ENCODE measurements around the gene LAMP2. TPM values are rescaled to one million over a fixed set of nuclear protein-coding genes. Genes with fewer than 3 reads are reported as not detected.
"Not testable (repeated sequence)": the region's sequence is repeated elsewhere in the genome, so short reads cannot be mapped to it uniquely, and the experiment has no call there.

Gene LAMP2
- total and polyA plus RNA-seq, 2 of the 8 experiments (the other 6 are each of a cell fraction or from before 2014, with no cell fraction given) = 21.2 to 29.9 TPM

- H3K4ac ChIP-seq (replicated peaks; ENCODE audit: insufficient read length, low read depth, low read length); H3K79me2 ChIP-seq (ENCODE audit: control insufficient read depth in 1 of 2, insufficient read depth in 2 of 2, low read length in 2 of 2); H2BK5ac ChIP-seq (ENCODE audit: low read depth, low read length); H4K91ac ChIP-seq (replicated peaks; ENCODE audit: insufficient read length, low read length); H3K27ac ChIP-seq (ENCODE audit: low read depth, low read length); H2BK12ac ChIP-seq (ENCODE audit: low read depth, low read length); H2AK5ac ChIP-seq (ENCODE audit: low read depth, low read length); FAIRE-seq; H3K36me3 ChIP-seq (ENCODE audit: control insufficient read depth in 2 of 4, insufficient read depth in 4 of 4, low read length in 3 of 4); H4K8ac ChIP-seq (ENCODE audit: extremely low read depth, insufficient read depth, low read length); H3K4me2 ChIP-seq (ENCODE audit: insufficient read depth in 1 of 2, low read depth in 2 of 2, low read length in 2 of 2); H3K4me1 ChIP-seq (replicated peaks in 1 of 4; ENCODE audit: control insufficient read depth in 3 of 4, insufficient read depth in 4 of 4, low read length in 3 of 4); H3K23ac ChIP-seq (ENCODE audit: insufficient read length); H3K18ac ChIP-seq (ENCODE audit: extremely low read depth, low read length); POLR2A ChIA-PET (ENCODE audit: partially characterized antibody); H3K4me3 ChIP-seq (ENCODE audit: extremely low read depth in 1 of 4, insufficient read depth in 2 of 4, low read depth in 3 of 4, low read length in 4 of 4); H2BK20ac ChIP-seq (ENCODE audit: low read length); H3K56ac ChIP-seq (replicated peaks; ENCODE audit: insufficient read length, low read depth, low read length); H2BK15ac ChIP-seq (ENCODE audit: low read length); H4K5ac ChIP-seq (ENCODE audit: insufficient read length, low read depth, low read length); H3K9ac ChIP-seq (replicated peaks in 1 of 4; ENCODE audit: extremely low read depth in 1 of 4, low read depth in 3 of 4, low read length in 3 of 4); DNase-seq (ENCODE audit: low read depth in 1 of 2, low spot score in 2 of 2); H4K20me1 ChIP-seq (replicated peaks in 1 of 2; ENCODE audit: control insufficient read depth in 1 of 2, insufficient read depth in 2 of 2, low read length in 2 of 2); H3K79me1 ChIP-seq (ENCODE audit: low read depth, low read length); H3K27me3 ChIP-seq (replicated peaks in 1 of 4; ENCODE audit: control insufficient read depth in 3 of 4, extremely low read depth in 1 of 4, insufficient read depth in 3 of 4, low read length in 3 of 4); H3K23me2 ChIP-seq (ENCODE audit: low read depth, low read length); H3K9me3 ChIP-seq (ENCODE audit: insufficient read depth in 2 of 2, low read depth in 1 of 2, low read length in 1 of 2); H2BK120ac ChIP-seq (replicated peaks; ENCODE audit: low read depth, low read length); H3K14ac ChIP-seq (ENCODE audit: insufficient read length); H2AFZ ChIP-seq (ENCODE audit: low read length): not testable (repeated sequence)
- TF ChIP-seq RAD21 (IDR thresholded peaks at IDR 0.05 in 1 of 2, conservative IDR thresholded peaks at IDR 0.05 in 1 of 2; ENCODE audit: low read depth in 2 of 2, low read length in 2 of 2) (peak in 1 of 2 experiments; percentile 33; a peak in 3 of 4 replicates), CEBPB (IDR thresholded peaks at IDR 0.05; ENCODE audit: low read depth, low read length) (peak; percentile 56; the same call in 1 of the 2 replicates)
- no CpG with 5 or more reads among the region's 1 CpG for WGBS, 2 experiments (ENCODE audit: extremely low coverage in 1 of 2, insufficient coverage in 1 of 2, insufficient read length in 1 of 2, insufficient replicate concordance in 2 of 2, low coverage in 1 of 2, low lambda C conversion rate in 2 of 2, missing lambda C conversion rate in 1 of 2)
- CTCF ChIA-PET (ENCODE audit: partially characterized antibody) = interaction anchor here (0.6 to 1.6 kb wide), 9 partner anchors 9 to 559 kb away, joined by 3 to 8 read pairs (median 3); no protein-coding TSS in a partner anchor
These were observed 6.4 kb upstream of the LAMP2 start for GRCh38 chrX:120475447-120475846.
